Ishikawa (cell line): Measurements from ENCODE around the gene ZER1.

Source experiments
- CEBPB ChIP-seq: IDR thresholded peaks from 2 replicates; pipeline ENCODE4 v1.6.1; 2012
- EGR1 ChIP-seq: IDR thresholded peaks from 2 replicates; pipeline ENCODE4 v1.6.1; 2012
- EP300 ChIP-seq: IDR thresholded peaks from 2 replicates; pipeline ENCODE4 v1.6.1; 2012; ENCODE audit warnings: borderline replicate concordance
- FOXM1 ChIP-seq: IDR thresholded peaks from 2 replicates; pipeline ENCODE4 v1.6.1; 2012; ENCODE audit warnings: low read depth, borderline replicate concordance
- MAX ChIP-seq: IDR thresholded peaks from 2 replicates; pipeline ENCODE4 v1.6.1; 2012
- RAD21 ChIP-seq: IDR thresholded peaks from 2 replicates; pipeline ENCODE4 v1.6.1; 2012; ENCODE audit warnings: low read depth
- REST ChIP-seq: IDR thresholded peaks from 2 replicates; pipeline ENCODE4 v1.6.1; 2012; ENCODE audit warnings: low read depth, mild to moderate bottlenecking
- TAF1 ChIP-seq: IDR thresholded peaks from 2 replicates; pipeline ENCODE4 v1.6.1; 2012; ENCODE audit warnings: low read depth, mild to moderate bottlenecking
- TCF12 ChIP-seq: IDR thresholded peaks from 2 replicates; pipeline ENCODE4 v1.6.1; 2012; ENCODE audit warnings: low read depth
- ZBTB7A ChIP-seq: IDR thresholded peaks from 2 replicates; pipeline ENCODE4 v1.6.1; 2012; ENCODE audit warnings: low read depth

GRCh38 chr9:128718475-128718874 is 53.3 kb downstream of the ZER1 start:
- TF ChIP-seq TCF12: no peak
- no peak for TF ChIP-seq MAX
- no peak for TF ChIP-seq EP300
- TF ChIP-seq TAF1: no peak
- TF ChIP-seq RAD21: no peak
- TF ChIP-seq ZBTB7A: no peak
- TF ChIP-seq EGR1: no peak
- TF ChIP-seq CEBPB: no peak
- no peak for TF ChIP-seq REST
- TF ChIP-seq FOXM1: no peak
